Stimulated activated CD8-positive, alpha-beta memory T cell treated with anti-CD3 and anti-CD28 coated beads, Interleukin-7, amount 100 ng/mL, for 1 hour (primary cell): ENCODE measurements around the gene TNS3.

Experiments
- DNase-seq, 2 donors: peaks; one replicate each; pipeline ENCODE4 v3.0.0-alpha.2; 2020; ENCODE audit warnings: low read depth in 2 of 2

The TNS3 gene

DNA sequence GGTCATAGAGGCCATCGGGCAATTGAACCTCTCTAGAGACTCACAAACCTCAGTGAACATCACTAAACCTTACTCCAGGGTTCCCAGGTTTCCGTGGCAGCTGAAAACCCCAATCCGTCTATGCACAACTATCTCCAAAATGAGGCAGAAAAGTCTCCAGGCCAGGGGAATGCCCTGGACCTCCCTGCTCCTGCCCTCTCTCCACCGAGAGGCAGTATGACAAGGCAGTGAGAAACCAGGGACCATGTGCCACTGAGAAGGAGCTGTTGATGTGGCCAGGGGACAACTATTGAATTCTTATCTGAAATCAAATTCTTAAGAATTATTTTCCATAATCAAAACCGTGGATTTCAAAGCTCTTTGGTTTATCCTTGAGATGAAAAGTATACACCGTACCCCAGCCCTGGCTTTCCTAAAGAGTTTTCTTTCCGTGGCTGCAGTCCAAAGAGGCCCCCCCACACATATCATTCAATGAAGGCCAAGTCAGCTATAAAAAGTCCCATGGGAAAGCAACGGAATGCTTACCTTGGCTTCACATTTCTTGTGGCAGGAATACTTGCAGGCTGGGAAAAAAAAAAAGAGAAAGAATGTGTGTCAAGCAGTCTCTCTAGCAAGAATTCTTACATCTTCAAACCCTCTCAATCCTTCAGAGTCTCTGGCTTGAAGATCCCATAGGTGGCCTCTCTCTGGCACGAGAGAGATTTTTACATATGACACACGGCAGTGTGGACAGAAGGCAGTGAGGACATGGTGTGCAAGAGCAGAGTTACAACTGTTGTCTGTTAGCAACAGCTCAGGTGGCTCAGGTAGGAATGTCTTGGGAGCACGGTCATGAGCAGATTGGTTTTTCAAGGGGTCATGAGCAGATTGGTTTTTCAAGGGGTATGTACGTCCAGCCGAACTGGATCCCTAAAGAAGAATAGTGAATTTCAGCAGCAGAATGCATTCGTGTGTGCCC is 75.2 kb downstream of the TNS3 start:
- DNase-seq: no peak

DNA sequence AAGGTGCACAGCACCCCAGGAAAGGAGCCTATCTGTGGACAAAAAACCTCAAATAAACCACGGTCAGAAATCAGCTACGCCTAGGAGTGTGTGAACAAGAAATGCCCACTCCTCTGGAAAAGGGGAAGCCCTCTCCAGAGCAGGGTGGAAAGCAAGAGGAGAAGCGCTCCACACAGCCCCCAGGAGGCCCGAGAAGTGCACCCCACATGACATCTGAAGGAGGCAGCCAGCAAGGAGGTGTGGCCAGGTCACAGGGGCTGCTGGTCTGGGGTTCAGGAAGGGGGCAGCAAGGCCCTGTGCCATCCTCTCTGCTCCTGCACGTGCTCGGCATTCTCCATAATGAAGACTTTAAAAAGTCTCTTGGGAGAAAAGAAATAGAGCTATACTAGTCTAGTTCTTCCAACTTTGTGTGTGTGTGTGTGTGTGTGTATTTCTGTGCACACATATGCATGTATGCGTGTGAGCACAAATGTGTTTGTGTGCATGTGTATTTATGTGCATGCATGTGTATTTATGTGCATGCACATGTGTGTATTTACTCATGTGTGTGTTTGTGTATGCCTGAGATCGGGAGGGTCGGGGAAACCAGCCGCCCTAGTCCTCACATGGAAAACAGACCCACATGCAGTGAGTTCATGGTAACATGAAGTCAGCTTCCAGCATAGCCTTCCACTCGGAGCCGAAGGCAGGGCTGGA is 76.5 kb downstream of the TNS3 start:
- DNase-seq: no peak

DNA sequence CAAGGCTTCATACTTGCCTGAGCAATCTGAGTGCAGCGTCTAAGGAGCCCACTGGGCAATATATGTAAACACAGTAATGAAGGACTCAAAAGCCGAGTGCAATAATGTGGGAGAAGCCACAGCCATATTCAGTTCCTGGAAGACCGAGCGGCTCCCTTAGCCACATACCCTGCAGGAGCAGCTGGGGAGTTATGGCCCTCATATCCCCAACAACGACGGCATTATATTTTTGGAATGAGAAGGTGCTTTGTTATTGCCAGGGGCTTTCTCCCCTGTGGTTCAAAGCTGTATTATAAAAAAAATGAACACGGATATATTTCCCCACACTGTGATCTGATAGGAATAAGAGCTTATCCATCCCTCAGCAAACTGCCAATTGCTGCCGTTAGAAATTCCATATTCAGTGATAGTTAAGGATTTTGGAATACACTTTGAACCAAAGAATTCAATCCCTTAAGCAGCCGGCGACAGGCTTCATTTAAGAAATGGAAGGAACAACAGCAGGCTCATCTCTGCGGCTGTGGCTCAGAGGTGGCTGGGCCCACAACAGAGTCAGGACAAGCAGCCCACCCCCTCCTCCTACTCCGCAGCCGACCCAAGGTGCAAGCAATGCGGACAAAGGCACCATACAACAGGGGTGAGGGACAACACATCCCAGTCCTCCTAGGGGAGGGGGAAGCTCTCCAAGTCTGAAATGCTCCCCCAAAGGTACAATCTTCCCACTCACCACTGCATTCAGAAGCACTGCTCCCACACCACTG is 77.2 kb downstream of the TNS3 start:
- DNase-seq: no peak

DNA sequence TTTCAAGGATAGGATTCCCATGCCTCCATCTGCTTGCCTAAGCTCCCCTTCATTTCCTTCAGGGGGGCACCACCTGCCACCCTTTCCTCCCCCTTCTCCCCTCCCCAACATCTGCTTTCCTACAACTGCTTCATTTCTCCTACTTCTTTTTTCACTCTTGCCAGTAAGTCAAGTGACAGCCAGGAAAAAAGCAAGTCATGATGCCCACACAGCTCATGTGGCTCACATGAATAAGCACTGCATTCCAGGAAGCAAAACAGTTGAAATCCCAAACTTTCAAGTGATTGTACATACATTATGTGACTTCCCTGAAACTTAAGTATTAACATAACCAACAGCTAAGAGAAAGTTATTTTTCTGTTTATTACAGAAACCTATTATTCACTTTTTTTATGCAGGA is 78.6 kb downstream of the TNS3 start:
- no peak for DNase-seq

DNA sequence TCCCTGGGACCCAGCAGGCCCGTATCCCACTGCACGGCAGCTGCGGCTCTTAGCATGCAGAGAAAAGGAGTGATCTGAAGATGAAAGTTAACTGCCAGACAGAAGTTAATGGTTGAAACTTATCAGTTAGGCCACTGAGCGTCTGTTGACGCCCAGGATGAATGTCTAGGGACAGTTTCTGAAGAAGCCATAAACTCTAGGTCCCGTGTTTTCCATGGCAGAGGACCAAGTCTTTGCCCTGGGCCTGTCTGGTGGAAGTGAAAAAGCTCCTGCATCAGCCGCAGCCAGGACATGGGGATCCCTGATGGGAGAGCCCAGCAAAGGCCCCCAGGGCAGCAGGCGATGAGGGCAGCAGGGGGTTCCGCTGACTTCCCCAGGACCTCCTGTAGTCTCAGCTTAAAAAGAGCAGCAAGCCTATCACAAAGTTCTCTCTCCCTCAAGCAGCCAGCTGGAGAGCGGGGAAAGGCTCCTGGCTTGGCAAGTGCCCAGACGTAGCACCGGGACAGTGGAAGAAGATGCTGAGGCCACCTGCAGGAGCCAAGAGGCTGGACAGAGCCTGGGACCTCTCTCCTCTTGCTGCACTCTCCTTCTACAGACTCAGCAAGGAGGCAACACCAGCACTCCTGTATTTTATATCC is 79.6 kb downstream of the TNS3 start:
- DNase-seq: no peak

DNA sequence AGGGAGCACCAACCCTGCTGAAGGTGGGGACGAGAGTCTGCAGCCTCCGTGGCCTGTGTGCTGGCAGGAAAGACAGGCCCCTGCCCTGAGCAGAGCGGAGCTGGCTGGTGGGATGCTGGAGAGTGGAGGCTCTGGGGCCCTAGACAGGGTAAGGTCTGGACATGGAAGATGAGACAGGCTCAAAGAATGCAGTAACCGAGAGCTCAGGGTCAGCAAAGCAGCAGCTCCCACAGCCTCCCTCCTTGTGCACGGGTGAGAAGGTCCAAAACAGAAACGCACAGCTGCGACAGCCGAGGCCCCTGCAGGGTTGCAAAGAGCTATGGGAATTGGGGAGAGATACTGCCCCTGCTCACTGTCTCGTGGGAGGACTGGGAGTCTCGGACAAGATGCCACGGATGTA is 80.5 kb downstream of the TNS3 start:
- DNase-seq: no peak

DNA sequence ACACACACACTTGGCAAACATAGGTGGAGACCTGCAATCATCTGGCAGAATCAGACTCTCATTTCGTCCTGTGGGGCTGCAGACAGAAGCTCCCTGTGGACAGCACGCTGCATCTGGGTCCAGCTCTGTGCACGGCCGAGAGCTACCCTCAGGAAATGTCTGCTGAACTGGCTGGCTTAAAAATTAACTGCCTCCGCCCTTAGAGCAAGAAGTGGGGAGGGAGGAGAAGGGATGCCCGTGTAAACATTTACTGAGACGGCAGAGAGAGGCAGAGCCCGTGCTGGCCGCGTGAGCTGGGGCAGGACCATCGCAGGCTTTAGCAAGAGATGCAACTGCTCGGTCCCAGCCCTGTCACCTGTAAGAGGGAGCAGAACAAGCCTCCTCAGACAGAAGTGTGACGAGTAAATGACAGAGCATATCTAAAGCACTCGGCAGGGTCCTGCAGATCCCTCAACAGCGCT is 81.8 kb downstream of the TNS3 start:
- no peak for DNase-seq

DNA sequence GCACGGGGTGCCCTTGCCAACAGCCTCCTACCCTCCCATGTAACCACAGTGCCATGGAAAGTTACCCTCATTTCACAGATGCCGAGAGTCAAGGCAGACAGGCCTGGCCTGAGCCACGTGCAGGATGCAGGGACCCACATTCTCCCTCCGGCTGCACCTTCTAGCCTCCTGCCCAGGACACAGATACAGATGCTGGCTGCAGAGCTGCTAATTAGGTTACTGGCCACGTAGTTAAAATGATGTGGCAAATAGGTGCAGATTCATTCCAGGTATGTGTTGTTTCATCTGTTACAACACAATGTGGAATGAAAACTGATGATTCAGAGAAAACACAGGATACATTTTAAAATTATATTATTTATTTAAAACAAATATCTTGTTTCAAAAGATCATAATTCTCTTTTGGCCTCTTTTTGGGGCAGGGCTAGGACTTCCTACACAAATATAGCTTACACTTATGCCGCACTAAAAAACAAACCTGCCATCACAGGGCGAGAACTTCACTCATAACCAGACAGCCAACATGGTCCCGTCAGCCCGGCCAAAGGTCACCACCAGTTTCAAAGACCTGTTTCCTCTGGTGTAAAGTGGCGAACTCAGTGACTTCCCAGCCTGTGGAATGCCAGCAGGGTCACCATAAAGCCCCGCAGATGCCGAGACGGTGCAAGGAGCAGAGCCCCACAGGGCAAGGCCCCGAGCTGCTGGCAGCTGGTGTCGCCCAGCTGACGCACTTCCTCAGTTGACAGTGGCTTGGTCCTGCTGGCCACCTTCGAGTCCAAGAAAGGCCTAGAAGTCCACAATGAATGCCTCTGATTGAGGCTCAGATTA is 83.5 kb downstream of the TNS3 start:
- DNase-seq: no peak

DNA sequence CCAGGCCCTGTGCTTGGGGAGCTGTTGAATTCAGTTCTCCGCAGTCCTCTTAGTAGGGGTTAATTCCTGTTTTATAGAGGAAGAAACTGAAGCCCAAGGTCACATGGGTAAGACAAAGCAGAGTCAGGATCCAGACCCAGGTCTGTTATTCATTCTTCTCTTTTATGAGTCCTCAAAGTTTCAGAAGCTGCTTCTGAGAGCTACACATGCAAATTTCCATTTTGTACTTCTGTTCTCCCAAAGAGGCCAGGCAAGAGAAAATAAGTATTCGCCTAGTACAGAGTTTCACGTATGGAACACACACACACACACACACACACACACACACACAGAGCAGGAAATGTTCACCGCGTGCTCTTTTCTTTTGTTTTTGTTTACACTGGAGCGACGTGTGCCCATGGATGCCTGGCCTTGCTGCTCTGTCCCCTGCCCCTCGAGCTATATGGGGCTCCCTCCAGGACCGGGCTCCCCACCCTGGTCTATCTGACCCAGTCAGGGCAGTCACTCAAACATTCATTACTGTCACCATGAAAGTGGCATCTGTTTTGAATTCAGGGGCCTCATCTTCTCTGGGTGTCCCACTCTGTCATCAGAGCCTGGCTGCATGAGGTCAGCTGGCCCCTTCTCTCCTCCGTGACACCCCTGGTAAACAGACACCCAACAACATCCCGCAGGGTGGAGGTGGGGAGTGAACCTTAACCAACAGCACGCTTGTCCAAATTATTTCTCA is 84.4 kb downstream of the TNS3 start:
- no peak for DNase-seq

DNA sequence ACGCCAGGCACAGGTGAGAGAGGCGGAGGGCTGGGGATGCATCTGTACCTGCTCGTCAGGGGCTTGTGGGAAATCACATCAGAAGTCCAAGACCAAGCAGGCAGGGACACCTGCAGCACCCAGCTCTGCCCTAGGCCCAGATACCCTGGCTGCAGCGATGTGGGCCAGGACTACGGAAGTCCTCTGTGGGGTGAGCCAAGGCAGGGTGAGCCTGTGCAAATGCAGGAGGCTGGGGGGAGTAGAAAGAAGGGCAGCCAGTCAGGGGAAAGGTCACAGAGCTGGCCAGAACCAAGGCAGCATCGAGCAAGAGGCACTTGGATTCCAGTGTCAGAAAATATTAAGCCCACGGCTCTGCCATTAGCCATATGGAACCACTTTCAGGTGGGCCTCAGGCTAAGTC is 85.2 kb downstream of the TNS3 start:
- no peak for DNase-seq

DNA sequence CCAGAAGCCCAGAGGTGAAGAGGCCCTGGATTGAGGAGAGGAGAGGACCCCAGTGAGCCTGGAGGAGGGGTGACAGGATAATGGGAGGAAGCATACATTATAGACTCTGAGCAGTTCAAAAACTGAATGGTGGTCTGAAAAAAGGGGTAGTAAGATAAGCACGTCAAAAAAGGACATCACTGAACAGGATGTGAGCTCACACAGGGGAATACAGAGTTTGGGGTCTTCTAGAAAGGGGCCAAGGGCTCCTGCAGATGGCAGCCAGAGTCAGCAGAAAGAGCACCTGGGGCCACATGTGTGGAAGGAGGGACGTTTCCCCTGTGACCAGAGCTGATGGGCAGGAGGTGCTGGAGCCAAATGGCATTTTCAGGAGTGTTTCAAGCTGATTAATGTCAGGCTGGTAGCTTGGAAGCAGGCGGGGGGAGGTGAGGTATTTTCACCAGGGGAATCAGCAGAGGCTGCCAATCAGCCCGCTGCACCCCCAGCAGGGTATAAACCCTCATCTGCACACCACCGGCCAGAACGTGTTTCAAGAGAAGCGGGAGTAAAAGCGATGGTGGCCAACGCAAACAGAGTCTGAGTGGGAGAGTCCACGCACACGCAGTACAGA is 85.8 kb downstream of the TNS3 start:
- DNase-seq: no peak

DNA sequence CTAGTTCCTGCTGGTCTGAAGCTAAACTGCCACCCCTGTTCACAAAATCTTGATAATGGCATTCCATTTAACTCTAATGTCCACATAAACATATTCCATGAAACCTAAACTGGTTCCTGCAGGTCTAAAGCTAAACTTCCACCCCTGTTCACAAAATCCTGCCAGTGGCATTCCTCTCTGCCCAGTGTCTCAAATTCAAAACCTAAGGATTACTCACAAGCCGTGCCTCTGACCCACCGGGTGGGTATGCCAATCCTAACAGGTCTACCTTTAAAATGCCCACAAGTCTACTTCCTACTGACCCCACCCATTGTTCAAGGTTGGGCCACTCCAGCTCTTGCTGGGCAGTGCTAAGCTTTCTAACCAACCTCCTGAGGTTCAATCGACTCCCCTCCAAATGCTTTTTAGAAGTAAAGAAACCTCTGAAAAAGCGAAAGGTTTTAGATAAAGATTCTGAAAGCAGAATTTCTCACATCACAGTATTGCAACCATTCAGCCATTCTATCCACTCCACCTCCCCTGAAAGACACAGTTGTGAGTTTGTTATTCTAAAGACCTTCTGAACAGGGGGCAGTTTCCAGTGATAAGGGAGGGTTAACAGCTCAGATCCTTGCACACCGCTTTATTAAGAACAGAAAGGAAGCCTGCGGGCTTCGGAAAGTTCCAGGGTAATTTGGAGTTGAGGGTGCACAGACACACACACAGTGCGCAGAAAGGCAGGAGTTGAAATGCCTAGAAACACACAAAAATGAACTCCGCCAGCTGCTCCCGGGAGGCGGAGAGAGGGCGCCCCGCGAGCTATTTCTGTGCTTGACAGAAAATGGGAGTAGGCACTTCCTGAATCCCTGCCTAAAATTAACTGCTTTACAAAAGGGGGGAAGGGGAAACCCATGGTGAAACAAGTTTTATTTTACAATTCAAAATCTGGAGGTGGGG is 87.7 kb downstream of the TNS3 start:
- DNase-seq: no peak

DNA sequence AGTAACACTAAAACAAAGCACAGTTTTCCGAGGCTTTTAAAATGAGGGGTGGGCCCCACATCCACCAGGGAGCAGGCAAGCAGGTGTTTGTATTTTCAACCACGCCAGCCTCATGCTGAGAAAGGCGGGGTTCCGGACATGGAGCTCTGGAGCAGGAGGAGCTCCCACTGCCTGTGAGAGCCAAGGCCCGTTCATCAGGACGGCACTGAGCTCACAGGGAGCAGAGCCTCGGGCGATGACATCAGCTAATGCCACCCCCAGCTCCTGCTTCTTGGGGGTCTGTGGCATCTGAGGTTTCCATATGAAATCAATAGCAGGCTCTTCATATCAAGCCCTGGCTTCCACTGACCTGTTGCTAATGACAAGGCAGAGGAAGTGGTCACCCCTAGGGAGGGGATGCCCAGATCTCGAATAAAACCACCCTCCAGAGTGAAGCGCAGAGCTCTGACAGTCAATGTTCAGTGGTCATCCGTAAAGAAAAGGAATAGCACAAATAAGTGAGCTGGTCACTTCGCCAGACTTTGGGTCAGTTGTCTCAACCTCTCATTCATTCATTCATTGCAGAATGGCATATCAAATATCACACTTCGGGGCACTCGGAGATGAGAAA is 89.1 kb downstream of the TNS3 start:
- no peak for DNase-seq

DNA sequence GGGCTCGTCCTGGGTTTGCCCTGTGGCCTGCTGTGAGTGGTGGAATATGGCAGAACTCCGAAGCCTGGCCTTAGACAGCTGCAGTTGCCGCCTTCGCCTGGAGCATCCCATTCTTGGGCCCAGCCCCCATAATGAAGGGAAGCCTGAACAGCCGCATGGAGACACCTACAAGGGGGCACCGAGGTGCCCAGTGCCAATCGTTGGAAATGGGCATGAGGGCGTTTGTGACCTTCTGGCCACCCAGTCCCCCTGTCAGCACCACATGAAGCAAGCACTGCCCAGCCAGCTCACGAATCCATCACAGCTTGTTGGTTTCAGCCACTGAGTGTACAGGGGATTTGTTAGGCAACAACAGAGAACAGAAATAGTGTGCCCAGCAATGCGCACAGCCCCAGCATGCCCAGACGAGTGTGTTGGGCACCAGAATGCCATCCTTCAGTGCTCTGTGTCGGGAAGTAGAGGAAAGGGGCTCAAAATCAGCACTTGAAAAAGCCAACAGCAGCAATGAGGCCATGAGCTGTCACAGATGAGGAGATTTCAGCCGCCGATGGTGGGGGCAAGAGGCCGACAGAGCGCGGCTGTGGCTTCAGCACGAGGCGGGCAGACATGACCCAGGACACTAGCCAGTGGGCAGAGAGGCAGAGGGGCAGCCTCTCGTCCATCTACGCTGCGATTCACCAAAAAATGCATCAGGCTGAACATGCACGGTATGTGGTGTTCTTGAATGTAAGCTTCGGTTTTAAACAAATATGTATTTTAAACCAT is 91.2 kb downstream of the TNS3 start:
- DNase-seq: no peak

DNA sequence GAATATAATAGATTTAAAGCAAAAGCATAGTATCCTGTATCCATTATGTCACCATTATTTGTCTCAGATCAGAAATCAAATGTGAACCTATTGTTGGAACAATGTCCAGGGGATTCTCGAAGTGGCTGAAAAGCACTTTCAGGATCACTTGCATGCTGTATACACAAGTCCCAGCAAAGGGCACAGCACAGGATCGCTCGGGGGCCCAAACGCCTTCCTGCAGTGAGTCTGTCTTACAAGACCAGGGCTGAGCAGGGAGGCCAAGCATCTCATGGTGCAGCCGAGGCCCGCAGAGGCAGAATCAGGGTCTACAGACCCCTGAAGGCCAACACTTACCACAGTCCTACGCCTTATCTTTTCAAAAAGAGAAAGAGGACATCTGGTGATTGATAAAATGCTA is 92.3 kb downstream of the TNS3 start:
- DNase-seq: no peak

DNA sequence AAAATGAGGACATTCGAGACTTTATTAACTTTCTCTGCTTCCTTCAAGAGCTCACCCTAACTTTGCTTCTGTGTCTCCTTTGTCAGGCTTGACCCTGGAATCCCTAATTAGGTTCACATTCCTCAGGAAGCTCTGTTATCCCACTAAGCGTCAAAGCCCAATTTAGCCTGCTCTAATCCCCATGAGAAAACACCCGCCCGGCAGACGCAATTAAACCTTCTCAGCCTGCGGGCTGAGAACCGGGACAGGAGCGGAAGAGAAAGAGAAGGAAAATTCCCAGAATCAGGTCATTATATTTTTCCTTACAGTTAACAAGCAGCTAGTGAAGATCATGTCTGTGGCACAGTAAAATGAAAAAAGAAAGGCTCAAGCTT is 93.0 kb downstream of the TNS3 start:
- no peak for DNase-seq

DNA sequence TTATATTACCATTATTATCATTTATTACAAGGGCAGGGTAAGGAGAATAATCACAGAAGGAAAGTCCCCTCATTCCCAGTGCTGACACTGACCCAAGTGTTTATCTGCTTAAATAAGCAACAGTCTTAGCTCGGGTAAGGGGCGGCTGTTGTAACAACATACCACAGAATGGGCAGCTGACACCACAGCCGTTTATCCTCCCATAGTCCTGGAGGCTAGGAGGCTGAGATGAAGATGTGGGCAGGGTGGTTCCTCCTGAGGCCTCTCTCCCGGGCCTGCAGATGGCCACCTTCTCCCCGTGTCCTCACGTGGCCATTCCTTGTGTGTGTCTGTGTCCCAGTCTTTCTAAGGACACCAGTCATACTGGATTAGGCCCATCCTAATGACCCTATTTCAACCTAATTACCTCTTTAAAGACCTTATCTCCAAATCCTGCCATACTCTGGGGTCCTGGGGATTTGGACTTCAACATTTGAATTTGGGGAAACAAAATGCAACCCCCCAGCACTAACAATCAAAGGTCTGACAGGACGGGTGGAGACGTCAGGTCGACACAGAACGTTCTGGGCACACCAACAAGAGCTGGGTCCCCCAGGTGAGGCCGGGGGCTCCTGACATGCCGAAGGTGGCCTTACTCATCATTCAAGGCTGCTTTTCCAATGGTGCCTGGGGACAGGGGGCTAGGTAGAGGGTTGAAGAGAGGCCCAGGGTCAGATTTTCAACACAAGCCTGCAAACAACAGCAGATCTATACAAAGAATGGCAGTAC is 93.5 kb downstream of the TNS3 start:
- no peak for DNase-seq
